WTC11 (cell line): ENCODE results near the gene FGF11. TPM values are rescaled to one million over a fixed set of nuclear protein-coding genes. Genes with fewer than 3 reads are reported as not detected.

Source experiments
- ATAC-seq: fragments of 200-7000 bp; cut with Tn5 transposase; 2 replicates; pipeline ENCODE4 v1.10.0; 2021; ENCODE audit warnings: mild to moderate bottlenecking, moderate library complexity
- CTCF ChIA-PET: fragments of 300-600 bp; sonication (Branson Sonifier 250); formaldehyde crosslinking; loops from one replicate; lab custom pipeline; 2021; ENCODE audit warnings: antibody characterized with exemption; lab: Charles Lee
- POLR2A ChIA-PET: fragments of 350-600 bp; sonication (Branson Sonifier 250); formaldehyde crosslinking; loops from one replicate; lab custom pipeline; 2021; ENCODE audit warnings: antibody characterized with exemption; lab: Charles Lee
- DNase-seq: peaks from one replicate; pipeline ENCODE4 v3.0.0; 2021; ENCODE audit warnings: low spot score
- H3K27ac Mint-ChIP-seq: 2 replicates; pipeline ENCODE4 v1.8.0; 2021; ENCODE audit warnings: mixed read lengths
- H3K27me3 Mint-ChIP-seq: 2 replicates; pipeline ENCODE4 v1.8.0; 2021; ENCODE audit warnings: low read depth, mild to moderate bottlenecking, moderate library complexity, mixed read lengths
- H3K36me3 Mint-ChIP-seq: 2 replicates; pipeline ENCODE4 v1.8.0; 2021; ENCODE audit warnings: mixed read lengths
- H3K4me1 Mint-ChIP-seq: 2 replicates; pipeline ENCODE4 v1.8.0; 2022; ENCODE audit warnings: mixed read lengths
- H3K4me3 Mint-ChIP-seq: 2 replicates; pipeline ENCODE4 v1.8.0; 2021; ENCODE audit warnings: mild to moderate bottlenecking, moderate library complexity, mixed read lengths
- H3K9me3 Mint-ChIP-seq: 2 replicates; pipeline ENCODE4 v1.8.0; 2021; ENCODE audit warnings: mixed read lengths
- CREB1 ChIP-seq: sonication (generic); formaldehyde crosslinking; IDR thresholded peaks from 2 replicates; pipeline ENCODE4 v1.8.0; 2023; ENCODE audit warnings: mild to moderate bottlenecking, missing genetic modification reagents
- CREM ChIP-seq: sonication (generic); formaldehyde crosslinking; IDR thresholded peaks from 2 replicates; pipeline ENCODE4 v1.8.1; 2022; ENCODE audit warnings: mild to moderate bottlenecking, missing genetic modification reagents, moderate library complexity
- FOXP1 ChIP-seq: sonication (generic); formaldehyde crosslinking; IDR thresholded peaks from 2 replicates; pipeline ENCODE4 v1.8.0; 2022; ENCODE audit warnings: missing genetic modification reagents, mild to moderate bottlenecking, moderate library complexity, borderline replicate concordance
- GTF2I ChIP-seq: fragments of 250-450 bp; sonication (Bioruptor Pico); conservative IDR thresholded peaks from 2 replicates; pipeline ENCODE4 v1.4.0; 2021; ENCODE audit warnings: mild to moderate bottlenecking
- NR2C2 ChIP-seq: sonication (generic); formaldehyde crosslinking; IDR thresholded peaks from 2 replicates; pipeline ENCODE4 v1.8.0; 2022; ENCODE audit warnings: mild to moderate bottlenecking, missing genetic modification reagents
- NR3C1 ChIP-seq: sonication (generic); formaldehyde crosslinking; conservative IDR thresholded peaks from 2 replicates; pipeline ENCODE4 v1.8.1; 2023; ENCODE audit warnings: low read depth, mild to moderate bottlenecking, missing genetic modification reagents
- OVOL2 ChIP-seq: fragments of 250-450 bp; sonication (Bioruptor Pico); IDR thresholded peaks from 2 replicates; pipeline ENCODE4 v1.9.0; 2021; ENCODE audit warnings: mild to moderate bottlenecking, borderline replicate concordance
- PRRX2 ChIP-seq: fragments of 250-450 bp; sonication (Bioruptor Pico); IDR thresholded peaks from 2 replicates; pipeline ENCODE4 v1.8.0; 2021; ENCODE audit warnings: mild to moderate bottlenecking
- TEAD1 ChIP-seq: sonication (generic); formaldehyde crosslinking; IDR thresholded peaks from 2 replicates; pipeline ENCODE4 v1.8.0; 2022; ENCODE audit warnings: mild to moderate bottlenecking, missing genetic modification reagents
- TEAD4 ChIP-seq: sonication (generic); formaldehyde crosslinking; IDR thresholded peaks from 2 replicates; pipeline ENCODE4 v1.8.0; 2022; ENCODE audit warnings: mild to moderate bottlenecking, missing genetic modification reagents
- ZNF263 ChIP-seq: sonication (generic); formaldehyde crosslinking; IDR thresholded peaks from 2 replicates; pipeline ENCODE4 v1.8.1; 2022; ENCODE audit warnings: low read depth, mild to moderate bottlenecking, moderate library complexity, missing genetic modification reagents
- total RNA-seq: library from RNA; stranded (reverse); gene quantifications from 3 replicates; pipeline ENCODE4 v1.2.3, GENCODE V29; 2021
- TF ChIP-seq, protein P1 (sequence below): sonication (generic); formaldehyde crosslinking; IDR thresholded peaks from 2 replicates; pipeline ENCODE4 v1.8.1; 2023; ENCODE audit warnings: mild to moderate bottlenecking, moderate library complexity, missing genetic modification reagents
- TF ChIP-seq, protein P2 (sequence below): sonication (generic); formaldehyde crosslinking; IDR thresholded peaks from 2 replicates; pipeline ENCODE4 v1.8.0; 2022; ENCODE audit warnings: mild to moderate bottlenecking, missing genetic modification reagents
- TF ChIP-seq, protein P3 (sequence below): sonication (generic); formaldehyde crosslinking; IDR thresholded peaks from 2 replicates; pipeline ENCODE4 v1.8.1; 2023; ENCODE audit warnings: mild to moderate bottlenecking, missing genetic modification reagents
- TF ChIP-seq, protein P4 (sequence below): fragments of 250-450 bp; sonication (Bioruptor Pico); IDR thresholded peaks from 2 replicates; pipeline ENCODE4 v1.9.0; 2021; ENCODE audit warnings: mild to moderate bottlenecking
- TF ChIP-seq, protein P5 (sequence below): sonication (generic); formaldehyde crosslinking; IDR thresholded peaks from 2 replicates; pipeline ENCODE4 v1.8.1; 2022; ENCODE audit warnings: mild to moderate bottlenecking, missing genetic modification reagents, moderate library complexity, borderline replicate concordance
- TF ChIP-seq, protein P6 (sequence below): fragments of 250-450 bp; sonication (Bioruptor Pico); IDR thresholded peaks from 2 replicates; pipeline ENCODE4 v1.9.0; 2021; ENCODE audit warnings: mild to moderate bottlenecking, borderline replicate concordance
- TF ChIP-seq, protein P7 (sequence below): sonication (generic); formaldehyde crosslinking; IDR thresholded peaks from 2 replicates; pipeline ENCODE4 v1.8.1; 2023; ENCODE audit warnings: mild to moderate bottlenecking, missing genetic modification reagents, moderate library complexity
- TF ChIP-seq, protein P8 (sequence below): sonication (generic); formaldehyde crosslinking; conservative IDR thresholded peaks from 2 replicates; pipeline ENCODE4 v1.8.1; 2022; ENCODE audit warnings: mild to moderate bottlenecking, missing genetic modification reagents

The FGF11 gene
- total RNA-seq, 1 experiment from 2014 or later, result 19.8 TPM

DNA sequence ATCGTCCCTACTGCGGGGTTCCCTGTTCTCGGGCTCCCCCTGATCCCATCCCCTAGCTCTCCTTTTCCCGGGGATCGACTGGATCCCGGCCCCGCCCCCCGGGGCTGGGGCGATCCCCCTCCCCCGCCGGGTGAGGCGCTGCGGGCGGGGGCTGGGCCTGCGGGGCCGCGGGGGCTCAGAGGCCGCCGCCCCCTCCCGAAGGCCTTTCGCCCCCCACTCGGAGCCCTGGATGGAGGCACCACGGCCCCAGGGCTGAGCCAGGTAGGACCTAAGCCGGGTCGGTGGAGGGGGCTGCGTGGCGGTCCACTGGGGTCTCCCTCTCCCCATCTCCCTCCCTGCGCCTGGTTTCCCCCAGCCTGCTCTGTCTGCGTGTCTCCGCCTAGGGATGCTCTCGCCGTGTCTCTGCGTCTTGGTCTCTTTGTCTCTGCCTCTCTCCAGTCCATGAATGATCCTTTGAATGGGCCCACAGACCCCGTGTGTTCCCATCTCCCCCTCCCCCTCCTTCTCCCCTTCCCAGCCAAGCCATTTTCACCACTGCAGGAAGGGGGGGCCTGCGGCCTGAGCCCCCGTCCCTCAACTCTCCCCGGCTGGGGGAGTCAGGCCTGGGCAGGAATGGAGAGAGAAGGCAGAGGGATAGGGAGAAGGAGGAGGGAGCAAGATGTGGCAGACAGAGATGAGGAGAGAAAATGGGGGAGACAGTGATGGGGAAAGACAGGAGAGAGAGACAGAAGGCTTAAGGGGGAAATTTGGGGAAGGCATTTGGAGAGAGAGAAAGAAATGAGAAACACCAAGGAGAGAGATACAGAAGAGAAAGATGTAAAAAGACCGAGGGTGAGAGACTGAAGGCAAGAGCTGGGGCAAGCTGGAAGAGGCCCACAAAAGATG lies 33.7 kb upstream of the FGF11 start:
- H3K27me3 Mint-ChIP-seq, result no peaks in the 10 kb centered on the region; the same call in 1 of the 2 replicates
- ATAC-seq (no peak), DNase-seq (no peak)
- POLR2A ChIA-PET, result interaction anchor here (2.5 kb wide), 1 partner anchor 31 kb away, joined by 38 read pairs; the partner anchor contains the start of gene TMEM102
- no peak for TF ChIP-seq NR3C1 (CRISPR knock-in tag)
- 0 out of 2 replicates have a peak, but pooled peaks have one; percentile 24 for TF ChIP-seq TEAD1 (CRISPR knock-in tag)
- TF ChIP-seq, protein P1, sequence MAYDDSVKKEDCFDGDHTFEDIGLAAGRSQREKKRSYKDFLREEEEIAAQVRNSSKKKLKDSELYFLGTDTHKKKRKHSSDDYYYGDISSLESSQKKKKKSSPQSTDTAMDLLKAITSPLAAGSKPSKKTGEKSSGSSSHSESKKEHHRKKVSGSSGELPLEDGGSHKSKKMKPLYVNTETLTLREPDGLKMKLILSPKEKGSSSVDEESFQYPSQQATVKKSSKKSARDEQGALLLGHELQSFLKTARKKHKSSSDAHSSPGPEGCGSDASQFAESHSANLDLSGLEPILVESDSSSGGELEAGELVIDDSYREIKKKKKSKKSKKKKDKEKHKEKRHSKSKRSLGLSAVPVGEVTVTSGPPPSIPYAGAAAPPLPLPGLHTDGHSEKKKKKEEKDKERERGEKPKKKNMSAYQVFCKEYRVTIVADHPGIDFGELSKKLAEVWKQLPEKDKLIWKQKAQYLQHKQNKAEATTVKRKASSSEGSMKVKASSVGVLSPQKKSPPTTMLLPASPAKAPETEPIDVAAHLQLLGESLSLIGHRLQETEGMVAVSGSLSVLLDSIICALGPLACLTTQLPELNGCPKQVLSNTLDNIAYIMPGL (CRISPR knock-in tag), result 0 out of 2 replicates have a peak, but pooled peaks have one; percentile 13
- peak overlapping the region; percentile 85 for H3K4me3 Mint-ChIP-seq
- H3K9me3 Mint-ChIP-seq, result no peaks in the 10 kb centered on the region
- H3K27ac Mint-ChIP-seq, result peak overlapping the region; percentile 87; the same call in 1 of the 2 replicates
- CTCF ChIA-PET, result interaction anchor here (0.7 to 3.5 kb wide), 14 partner anchors 11 to 360 kb away, joined by 3 to 59 read pairs (median 9); partner anchors contain the start of genes PLSCR3 and TMEM102
- peaks cover 20% of the 10 kb centered on the region for H3K36me3 Mint-ChIP-seq
- H3K4me1 Mint-ChIP-seq, result peaks cover 30% of the 10 kb centered on the region

DNA sequence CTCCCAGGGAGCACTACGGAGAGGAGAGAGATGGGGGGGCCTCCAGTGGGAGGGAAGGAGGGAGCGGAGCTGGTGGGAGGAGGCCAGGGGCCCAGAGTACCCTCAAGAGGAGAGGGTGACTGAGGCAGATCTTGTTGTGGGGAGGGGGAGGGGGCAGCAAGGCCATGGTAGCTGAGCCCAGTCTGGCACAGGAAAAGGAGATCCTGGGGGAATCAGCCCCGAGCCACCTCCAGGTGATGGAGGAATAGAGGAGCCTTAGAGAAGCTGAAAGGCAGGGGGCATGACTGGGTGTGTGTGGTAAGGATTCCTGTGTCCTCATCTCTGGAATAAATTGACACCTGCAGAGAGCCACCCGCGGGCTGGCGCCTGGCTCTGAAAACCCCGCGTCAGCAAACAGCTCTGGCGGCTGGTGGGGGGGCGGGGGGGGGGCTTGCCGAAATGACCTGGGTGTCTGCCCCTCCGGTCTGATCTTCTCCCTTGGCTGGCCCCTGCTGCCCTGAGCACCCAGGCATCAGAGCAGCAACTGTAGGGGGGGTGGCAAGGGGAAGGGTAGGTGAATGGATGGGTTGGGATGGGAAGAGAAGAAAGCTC lies 33.0 kb upstream of the FGF11 start:
- ChIA-PET CTCF (interaction anchor here (0.6 to 3.5 kb wide), 10 partner anchors 13 to 361 kb away, joined by 3 to 25 read pairs (median 4); partner anchors contain the start of gene PLSCR3), POLR2A (interaction anchor here (0.8 to 1.2 kb wide), 2 partner anchors 12 to 77 kb away, joined by 3 to 4 read pairs; partner anchors contain the start of gene PLSCR3)
- peaks cover 30% of the 10 kb centered on the region for H3K4me1 Mint-ChIP-seq
- DNase-seq, result no peak
- H3K27me3 Mint-ChIP-seq, result no peaks in the 10 kb centered on the region; the same call in 1 of the 2 replicates
- peak overlapping the region; percentile 85 for H3K4me3 Mint-ChIP-seq
- ATAC-seq, result no peak
- H3K27ac Mint-ChIP-seq, result no peak overlapping the region
- peaks cover 20% of the 10 kb centered on the region for H3K36me3 Mint-ChIP-seq
- no peaks in the 10 kb centered on the region for H3K9me3 Mint-ChIP-seq
- TF ChIP-seq TEAD4 (CRISPR knock-in tag) (no peak), CREB1 (CRISPR knock-in tag) (no peak), CREM (CRISPR knock-in tag) (no peak), GTF2I (CRISPR knock-in tag) (no peak), ZNF263 (CRISPR knock-in tag) (no peak), PRRX2 (CRISPR knock-in tag) (no peak), NR3C1 (CRISPR knock-in tag) (no peak), FOXP1 (CRISPR knock-in tag) (no peak), NR2C2 (CRISPR knock-in tag) (no peak), OVOL2 (no peak)
- TF ChIP-seq, protein P2, sequence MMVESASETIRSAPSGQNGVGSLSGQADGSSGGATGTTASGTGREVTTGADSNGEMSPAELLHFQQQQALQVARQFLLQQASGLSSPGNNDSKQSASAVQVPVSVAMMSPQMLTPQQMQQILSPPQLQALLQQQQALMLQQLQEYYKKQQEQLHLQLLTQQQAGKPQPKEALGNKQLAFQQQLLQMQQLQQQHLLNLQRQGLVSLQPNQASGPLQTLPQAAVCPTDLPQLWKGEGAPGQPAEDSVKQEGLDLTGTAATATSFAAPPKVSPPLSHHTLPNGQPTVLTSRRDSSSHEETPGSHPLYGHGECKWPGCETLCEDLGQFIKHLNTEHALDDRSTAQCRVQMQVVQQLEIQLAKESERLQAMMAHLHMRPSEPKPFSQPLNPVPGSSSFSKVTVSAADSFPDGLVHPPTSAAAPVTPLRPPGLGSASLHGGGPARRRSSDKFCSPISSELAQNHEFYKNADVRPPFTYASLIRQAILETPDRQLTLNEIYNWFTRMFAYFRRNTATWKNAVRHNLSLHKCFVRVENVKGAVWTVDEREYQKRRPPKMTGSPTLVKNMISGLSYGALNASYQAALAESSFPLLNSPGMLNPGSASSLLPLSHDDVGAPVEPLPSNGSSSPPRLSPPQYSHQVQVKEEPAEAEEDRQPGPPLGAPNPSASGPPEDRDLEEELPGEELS (CRISPR knock-in tag), result no peak
- TF ChIP-seq, protein P3, sequence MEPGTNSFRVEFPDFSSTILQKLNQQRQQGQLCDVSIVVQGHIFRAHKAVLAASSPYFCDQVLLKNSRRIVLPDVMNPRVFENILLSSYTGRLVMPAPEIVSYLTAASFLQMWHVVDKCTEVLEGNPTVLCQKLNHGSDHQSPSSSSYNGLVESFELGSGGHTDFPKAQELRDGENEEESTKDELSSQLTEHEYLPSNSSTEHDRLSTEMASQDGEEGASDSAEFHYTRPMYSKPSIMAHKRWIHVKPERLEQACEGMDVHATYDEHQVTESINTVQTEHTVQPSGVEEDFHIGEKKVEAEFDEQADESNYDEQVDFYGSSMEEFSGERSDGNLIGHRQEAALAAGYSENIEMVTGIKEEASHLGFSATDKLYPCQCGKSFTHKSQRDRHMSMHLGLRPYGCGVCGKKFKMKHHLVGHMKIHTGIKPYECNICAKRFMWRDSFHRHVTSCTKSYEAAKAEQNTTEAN (CRISPR knock-in tag), result no peak
- TF ChIP-seq, protein P4, sequence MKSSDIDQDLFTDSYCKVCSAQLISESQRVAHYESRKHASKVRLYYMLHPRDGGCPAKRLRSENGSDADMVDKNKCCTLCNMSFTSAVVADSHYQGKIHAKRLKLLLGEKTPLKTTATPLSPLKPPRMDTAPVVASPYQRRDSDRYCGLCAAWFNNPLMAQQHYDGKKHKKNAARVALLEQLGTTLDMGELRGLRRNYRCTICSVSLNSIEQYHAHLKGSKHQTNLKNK (CRISPR knock-in tag), result no peak
- TF ChIP-seq, protein P5, sequence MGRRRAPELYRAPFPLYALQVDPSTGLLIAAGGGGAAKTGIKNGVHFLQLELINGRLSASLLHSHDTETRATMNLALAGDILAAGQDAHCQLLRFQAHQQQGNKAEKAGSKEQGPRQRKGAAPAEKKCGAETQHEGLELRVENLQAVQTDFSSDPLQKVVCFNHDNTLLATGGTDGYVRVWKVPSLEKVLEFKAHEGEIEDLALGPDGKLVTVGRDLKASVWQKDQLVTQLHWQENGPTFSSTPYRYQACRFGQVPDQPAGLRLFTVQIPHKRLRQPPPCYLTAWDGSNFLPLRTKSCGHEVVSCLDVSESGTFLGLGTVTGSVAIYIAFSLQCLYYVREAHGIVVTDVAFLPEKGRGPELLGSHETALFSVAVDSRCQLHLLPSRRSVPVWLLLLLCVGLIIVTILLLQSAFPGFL, result no peak
- TF ChIP-seq, protein P6, sequence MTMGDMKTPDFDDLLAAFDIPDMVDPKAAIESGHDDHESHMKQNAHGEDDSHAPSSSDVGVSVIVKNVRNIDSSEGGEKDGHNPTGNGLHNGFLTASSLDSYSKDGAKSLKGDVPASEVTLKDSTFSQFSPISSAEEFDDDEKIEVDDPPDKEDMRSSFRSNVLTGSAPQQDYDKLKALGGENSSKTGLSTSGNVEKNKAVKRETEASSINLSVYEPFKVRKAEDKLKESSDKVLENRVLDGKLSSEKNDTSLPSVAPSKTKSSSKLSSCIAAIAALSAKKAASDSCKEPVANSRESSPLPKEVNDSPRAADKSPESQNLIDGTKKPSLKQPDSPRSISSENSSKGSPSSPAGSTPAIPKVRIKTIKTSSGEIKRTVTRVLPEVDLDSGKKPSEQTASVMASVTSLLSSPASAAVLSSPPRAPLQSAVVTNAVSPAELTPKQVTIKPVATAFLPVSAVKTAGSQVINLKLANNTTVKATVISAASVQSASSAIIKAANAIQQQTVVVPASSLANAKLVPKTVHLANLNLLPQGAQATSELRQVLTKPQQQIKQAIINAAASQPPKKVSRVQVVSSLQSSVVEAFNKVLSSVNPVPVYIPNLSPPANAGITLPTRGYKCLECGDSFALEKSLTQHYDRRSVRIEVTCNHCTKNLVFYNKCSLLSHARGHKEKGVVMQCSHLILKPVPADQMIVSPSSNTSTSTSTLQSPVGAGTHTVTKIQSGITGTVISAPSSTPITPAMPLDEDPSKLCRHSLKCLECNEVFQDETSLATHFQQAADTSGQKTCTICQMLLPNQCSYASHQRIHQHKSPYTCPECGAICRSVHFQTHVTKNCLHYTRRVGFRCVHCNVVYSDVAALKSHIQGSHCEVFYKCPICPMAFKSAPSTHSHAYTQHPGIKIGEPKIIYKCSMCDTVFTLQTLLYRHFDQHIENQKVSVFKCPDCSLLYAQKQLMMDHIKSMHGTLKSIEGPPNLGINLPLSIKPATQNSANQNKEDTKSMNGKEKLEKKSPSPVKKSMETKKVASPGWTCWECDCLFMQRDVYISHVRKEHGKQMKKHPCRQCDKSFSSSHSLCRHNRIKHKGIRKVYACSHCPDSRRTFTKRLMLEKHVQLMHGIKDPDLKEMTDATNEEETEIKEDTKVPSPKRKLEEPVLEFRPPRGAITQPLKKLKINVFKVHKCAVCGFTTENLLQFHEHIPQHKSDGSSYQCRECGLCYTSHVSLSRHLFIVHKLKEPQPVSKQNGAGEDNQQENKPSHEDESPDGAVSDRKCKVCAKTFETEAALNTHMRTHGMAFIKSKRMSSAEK (CRISPR knock-in tag), result no peak
- TF ChIP-seq, protein P7, sequence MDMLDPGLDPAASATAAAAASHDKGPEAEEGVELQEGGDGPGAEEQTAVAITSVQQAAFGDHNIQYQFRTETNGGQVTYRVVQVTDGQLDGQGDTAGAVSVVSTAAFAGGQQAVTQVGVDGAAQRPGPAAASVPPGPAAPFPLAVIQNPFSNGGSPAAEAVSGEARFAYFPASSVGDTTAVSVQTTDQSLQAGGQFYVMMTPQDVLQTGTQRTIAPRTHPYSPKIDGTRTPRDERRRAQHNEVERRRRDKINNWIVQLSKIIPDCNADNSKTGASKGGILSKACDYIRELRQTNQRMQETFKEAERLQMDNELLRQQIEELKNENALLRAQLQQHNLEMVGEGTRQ (CRISPR knock-in tag), result no peak
- TF ChIP-seq, protein P8, sequence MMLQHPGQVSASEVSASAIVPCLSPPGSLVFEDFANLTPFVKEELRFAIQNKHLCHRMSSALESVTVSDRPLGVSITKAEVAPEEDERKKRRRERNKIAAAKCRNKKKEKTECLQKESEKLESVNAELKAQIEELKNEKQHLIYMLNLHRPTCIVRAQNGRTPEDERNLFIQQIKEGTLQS (CRISPR knock-in tag), result no peak
